ENCODE results near the gene TSFM.
A peak's percentile ranks its signal among the peaks of the same experiment; 100 is the strongest.

The TSFM gene

GRCh38 chr12:57763881-57764661 is 18.5 kb upstream of the TSFM start:
- peaks cover 15% of the 10 kb centered on the region for H3K36me3 ChIP-seq (replicated peaks)
- H3K4me3 ChIP-seq, result no peak overlapping the region
- in situ Hi-C loops (cut with MboI; ENCODE audit: low sequenced_read_pairs), result no loop called here
- no peak for DNase-seq (ENCODE audit: low spot score in 2 of 2)
- peaks cover 24% of the 10 kb centered on the region for H3K27me3 ChIP-seq (ENCODE audit: low read depth)
- no peaks in the 10 kb centered on the region for H3K9me3 ChIP-seq
- peaks cover 17% of the 10 kb centered on the region for H3K4me1 ChIP-seq

GRCh38 chr12:57764662-57765002 is 18.0 kb upstream of the TSFM start:
- in situ Hi-C loops (cut with MboI; ENCODE audit: low sequenced_read_pairs), result no loop called here
- DNase-seq (ENCODE audit: low spot score in 2 of 2), result no peak
- peaks cover 17% of the 10 kb centered on the region for H3K4me1 ChIP-seq
- peaks cover 24% of the 10 kb centered on the region for H3K27me3 ChIP-seq (ENCODE audit: low read depth)
- H3K9me3 ChIP-seq, result no peaks in the 10 kb centered on the region
- peaks cover 20% of the 10 kb centered on the region for H3K36me3 ChIP-seq (replicated peaks)
- H3K4me3 ChIP-seq, result no peak overlapping the region

GRCh38 chr12:57765003-57765697 is 17.4 kb upstream of the TSFM start:
- Histone ChIP-seq H3K4me3 (peak overlapping the region; percentile 22), H3K4me1 (peaks cover 17% of the 10 kb centered on the region), H3K9me3 (no peaks in the 10 kb centered on the region), H3K27me3 (ENCODE audit: low read depth) (peaks cover 24% of the 10 kb centered on the region), H3K36me3 (replicated peaks) (peaks cover 21% of the 10 kb centered on the region)
- DNase-seq (ENCODE audit: low spot score in 2 of 2), result peak in 1 of 2 experiments; percentile 71
- in situ Hi-C loops (cut with MboI; ENCODE audit: low sequenced_read_pairs), result no loop called here

GRCh38 chr12:57765698-57766463 is 16.7 kb upstream of the TSFM start:
- Histone ChIP-seq H3K27me3 (ENCODE audit: low read depth) (peaks cover 24% of the 10 kb centered on the region), H3K4me3 (peak overlapping the region; percentile 22; the same call in 1 of the 2 replicates), H3K4me1 (peaks cover 19% of the 10 kb centered on the region), H3K36me3 (replicated peaks) (peaks cover 28% of the 10 kb centered on the region), H3K9me3 (no peaks in the 10 kb centered on the region)
- in situ Hi-C loops (cut with MboI; ENCODE audit: low sequenced_read_pairs), result no loop called here
- DNase-seq (ENCODE audit: low spot score in 2 of 2), result no peak

- Histone ChIP-seq H3K27me3 (ENCODE audit: low read depth) (peaks cover 24% of the 10 kb centered on the region), H3K4me1 (peaks cover 23% of the 10 kb centered on the region), H3K9me3 (no peaks in the 10 kb centered on the region), H3K36me3 (replicated peaks) (peaks cover 30% of the 10 kb centered on the region), H3K4me3 (peak within 1 kb of the TSS; percentile 11)
- DNase-seq (ENCODE audit: low spot score in 2 of 2), result peak; percentile 88 to 89
- in situ Hi-C loops (cut with MboI; ENCODE audit: low sequenced_read_pairs), result no loop called here
These were observed 15.9 kb upstream of the TSFM start, which contains the start of gene CYP27B1 for GRCh38 chr12:57766464-57767304. Gene CYP27B1 (minus strand): TSS chr12:57767078. CDS start chr12:57767041, 37 bp downstream.

- no peak for DNase-seq (ENCODE audit: low spot score in 2 of 2)
- Histone ChIP-seq H3K4me1 (peaks cover 23% of the 10 kb centered on the region), H3K9me3 (no peaks in the 10 kb centered on the region), H3K27me3 (ENCODE audit: low read depth) (peaks cover 24% of the 10 kb centered on the region), H3K4me3 (no peak overlapping the region), H3K36me3 (replicated peaks) (peaks cover 30% of the 10 kb centered on the region)
- in situ Hi-C loops (cut with MboI; ENCODE audit: low sequenced_read_pairs), result no loop called here
These were observed 15.3 kb upstream of the TSFM start for GRCh38 chr12:57767305-57767698.

- H3K4me1 ChIP-seq, result peaks cover 23% of the 10 kb centered on the region
- in situ Hi-C loops (cut with MboI; ENCODE audit: low sequenced_read_pairs), result no loop called here
- peaks cover 24% of the 10 kb centered on the region for H3K27me3 ChIP-seq (ENCODE audit: low read depth)
- no peaks in the 10 kb centered on the region for H3K9me3 ChIP-seq
- H3K4me3 ChIP-seq, result no peak overlapping the region
- H3K36me3 ChIP-seq (replicated peaks), result peaks cover 30% of the 10 kb centered on the region
- DNase-seq (ENCODE audit: low spot score in 2 of 2), result no peak
These were observed 14.7 kb upstream of the TSFM start for GRCh38 chr12:57767876-57768275.

- peaks cover 30% of the 10 kb centered on the region for H3K36me3 ChIP-seq (replicated peaks)
- H3K4me3 ChIP-seq, result no peak overlapping the region
- no peak for DNase-seq (ENCODE audit: low spot score in 2 of 2)
- H3K4me1 ChIP-seq, result peaks cover 23% of the 10 kb centered on the region
- H3K27me3 ChIP-seq (ENCODE audit: low read depth), result peaks cover 19% of the 10 kb centered on the region
- in situ Hi-C loops (cut with MboI; ENCODE audit: low sequenced_read_pairs), result no loop called here
- no peaks in the 10 kb centered on the region for H3K9me3 ChIP-seq
These were observed 13.0 kb upstream of the TSFM start for GRCh38 chr12:57769594-57769993.

- Histone ChIP-seq H3K4me1 (peaks cover 21% of the 10 kb centered on the region), H3K4me3 (peak overlapping the region; percentile 90; the same call in 1 of the 2 replicates), H3K27me3 (ENCODE audit: low read depth) (peaks cover 8% of the 10 kb centered on the region), H3K9me3 (no peaks in the 10 kb centered on the region), H3K36me3 (replicated peaks) (peaks cover 30% of the 10 kb centered on the region)
- in situ Hi-C loops (cut with MboI; ENCODE audit: low sequenced_read_pairs), result no loop called here
- no peak for DNase-seq (ENCODE audit: low spot score in 2 of 2)
These were observed 11.9 kb upstream of the TSFM start for GRCh38 chr12:57770734-57771133.

- DNase-seq (ENCODE audit: low spot score in 2 of 2), result peak; percentile 93 to 97
These were observed 11.2 kb upstream of the TSFM start for GRCh38 chr12:57771236-57771872.

GRCh38 chr12:57771873-57772428 is 10.6 kb upstream of the TSFM start, which contains the start of gene METTL1:
Gene METTL1 (minus strand): TSS chr12:57772105. CDS start chr12:57772083, 22 bp downstream.
- H3K27me3 ChIP-seq (ENCODE audit: low read depth), result no peaks in the 10 kb centered on the region
- H3K4me3 ChIP-seq, result peak within 1 kb of the TSS; percentile 90
- peaks cover 14% of the 10 kb centered on the region for H3K4me1 ChIP-seq
- in situ Hi-C loops (cut with MboI; ENCODE audit: low sequenced_read_pairs), result no loop called here
- peak; percentile 96 to 98 for DNase-seq (ENCODE audit: low spot score in 2 of 2)
- peaks cover 30% of the 10 kb centered on the region for H3K36me3 ChIP-seq (replicated peaks)
- no peaks in the 10 kb centered on the region for H3K9me3 ChIP-seq

More at GRCh38 chr12:57771236-57771872, 11.2 kb upstream of the TSFM start:
- in situ Hi-C loops (cut with MboI; ENCODE audit: low sequenced_read_pairs), result no loop called here
- Histone ChIP-seq H3K9me3 (no peaks in the 10 kb centered on the region), H3K27me3 (ENCODE audit: low read depth) (peaks cover 2% of the 10 kb centered on the region; the same call in 1 of the 2 replicates), H3K4me3 (peak overlapping the region; percentile 90), H3K36me3 (replicated peaks) (peaks cover 30% of the 10 kb centered on the region), H3K4me1 (peaks cover 19% of the 10 kb centered on the region)
